Bronchial epithelial cell (primary cell): ENCODE data around the gene EXOC6B. TPM values are rescaled to one million over a fixed set of nuclear protein-coding genes. Genes with fewer than 3 reads are reported as not detected.

Source experiments
- DNase-seq: peaks from one replicate; pipeline ENCODE4 v3.0.0-alpha.2; 2010; ENCODE audit warnings: low read depth
- FAIRE-seq: peaks from 2 replicates; lab custom pipeline; 2011; peaks lifted over from hg19 to GRCh38; lab: Jason Lieb, UNC
- H3K27me3 ChIP-seq: 2 replicates; pipeline ENCODE4 v1.5.1; 2011; ENCODE audit warnings: low read length; ENCODE audit not compliant: control insufficient read depth, insufficient read depth
- H3K36me3 ChIP-seq: 2 replicates; pipeline ENCODE4 v1.5.1; 2011; ENCODE audit warnings: low read length; ENCODE audit not compliant: control insufficient read depth, insufficient read depth
- H3K4me3 ChIP-seq: 2 replicates; pipeline ENCODE4 v1.5.1; 2011; ENCODE audit warnings: mild to moderate bottlenecking, low read depth, low read length, control low read depth
- CTCF ChIP-seq: IDR thresholded peaks from 2 replicates; pipeline ENCODE4 v1.5.1; 2011; ENCODE audit warnings: mild to moderate bottlenecking, moderate library complexity, low read length, control low read depth, inconsistent platforms; ENCODE audit not compliant: insufficient read depth, severe bottlenecking
- total RNA-seq: library from RNA; depleted of rRNA; stranded (reverse); fragments of >200 nt; gene quantifications from 2 replicates; pipeline ENCODE4 v1.2.1, GENCODE V29; 2014

EXOC6B gene
- total RNA-seq, 1 donor from 2014 or later: 26.9 TPM

- no peak for TF ChIP-seq CTCF
- Histone ChIP-seq H3K4me3 (no peak overlapping the region), H3K27me3 (no peaks in the 10 kb centered on the region), H3K36me3 (no peaks in the 10 kb centered on the region)
- DNase-seq: no peak
- no peak for FAIRE-seq
These were observed 689.5 kb downstream of the EXOC6B start for GRCh38 chr2:72136331-72136730.

DNA sequence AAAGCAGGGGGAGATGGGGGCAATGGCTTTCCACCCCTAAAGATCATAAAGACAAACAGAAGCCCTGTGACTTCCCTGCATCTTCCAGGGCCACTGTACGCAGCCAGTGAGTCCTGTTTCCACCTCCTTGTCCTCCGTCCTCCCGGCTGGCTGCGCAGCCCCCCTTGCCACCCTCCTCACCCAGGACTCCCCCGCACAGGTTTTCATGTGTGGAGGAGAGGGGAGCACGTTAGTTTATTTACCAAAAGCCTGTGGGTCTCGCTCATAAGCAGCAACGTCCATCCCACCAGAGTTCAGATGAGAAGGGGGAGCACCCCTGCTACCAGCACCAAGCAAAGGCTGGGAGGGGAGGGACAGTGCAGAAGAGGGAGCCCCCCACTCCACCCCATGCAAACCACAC is 689.9 kb downstream of the EXOC6B start:
- DNase-seq: no peak
- no peaks in the 10 kb centered on the region for H3K27me3 ChIP-seq
- TF ChIP-seq CTCF: no peak
- H3K36me3 ChIP-seq: no peaks in the 10 kb centered on the region
- H3K4me3 ChIP-seq: no peak overlapping the region
- no peak for FAIRE-seq

- FAIRE-seq (no peak), DNase-seq (no peak)
- TF ChIP-seq CTCF: no peak
- Histone ChIP-seq H3K36me3 (no peaks in the 10 kb centered on the region), H3K4me3 (no peak overlapping the region), H3K27me3 (no peaks in the 10 kb centered on the region)
These were observed 690.6 kb downstream of the EXOC6B start for GRCh38 chr2:72134997-72135800.

DNA sequence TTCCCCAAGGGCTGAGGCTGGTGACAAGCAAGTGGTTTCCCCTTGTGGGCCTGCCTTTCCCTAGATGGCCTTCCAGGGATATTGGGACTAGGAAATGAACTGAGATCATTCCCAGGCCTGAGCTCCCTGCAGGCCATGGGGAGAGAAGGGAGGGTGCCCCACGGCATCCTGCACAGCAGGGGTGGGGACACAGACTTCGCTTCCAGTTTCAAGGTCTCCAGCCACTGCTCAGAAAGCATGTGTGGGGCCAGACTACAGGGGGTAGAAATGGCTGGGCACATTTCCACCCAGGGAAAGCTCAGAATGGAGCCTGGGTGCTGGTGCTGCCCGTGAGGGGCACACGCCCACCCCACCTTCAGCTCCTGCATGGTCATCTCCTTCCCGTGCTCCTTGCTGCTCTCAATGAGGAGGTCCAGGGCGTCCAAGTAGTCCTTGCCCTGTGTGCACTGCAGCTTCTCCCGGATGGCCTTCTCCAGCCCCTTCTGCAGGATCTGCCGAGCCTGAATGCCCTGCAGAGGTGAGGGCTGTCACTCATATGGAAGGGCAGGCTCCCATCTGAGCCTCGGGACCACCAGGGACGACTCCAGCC is 691.3 kb downstream of the EXOC6B start:
- no peaks in the 10 kb centered on the region for H3K27me3 ChIP-seq
- H3K36me3 ChIP-seq: no peaks in the 10 kb centered on the region
- FAIRE-seq (no peak), DNase-seq (no peak)
- no peak for TF ChIP-seq CTCF
- no peak overlapping the region for H3K4me3 ChIP-seq

DNA sequence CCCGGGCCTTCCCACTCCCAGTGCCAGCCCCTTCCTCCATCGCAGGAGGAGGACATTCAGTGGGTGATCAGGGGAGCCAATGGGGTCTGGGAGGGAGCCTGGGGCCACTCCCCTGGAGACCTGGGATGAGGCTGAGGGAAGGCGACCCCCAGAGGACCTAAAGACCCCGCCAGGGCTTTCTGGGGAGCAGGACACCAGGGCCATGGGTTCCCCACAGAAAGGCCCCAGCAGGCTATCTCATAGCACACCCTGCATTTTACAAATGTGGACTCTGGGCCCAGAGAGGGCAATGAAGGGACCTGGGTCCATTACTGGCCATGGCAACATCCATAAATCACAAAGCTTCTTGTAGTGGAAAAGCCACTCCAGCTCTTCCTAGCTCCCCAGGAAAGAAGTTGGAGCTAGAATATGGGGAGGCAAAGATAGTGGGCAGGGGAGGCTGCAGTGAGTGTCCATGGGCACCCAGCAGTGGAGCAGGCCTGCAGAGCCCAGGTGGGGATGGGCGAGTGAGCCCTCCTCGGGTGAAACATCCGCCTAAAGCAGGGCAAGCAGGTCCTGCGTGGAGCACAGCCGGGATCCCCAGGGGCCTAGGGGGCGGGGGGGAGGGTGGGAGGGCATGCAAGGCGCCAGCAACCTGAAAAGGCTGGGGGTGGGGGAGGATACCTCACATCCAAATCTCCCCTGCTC is 692.0 kb downstream of the EXOC6B start:
- Histone ChIP-seq H3K4me3 (no peak overlapping the region), H3K36me3 (no peaks in the 10 kb centered on the region), H3K27me3 (no peaks in the 10 kb centered on the region)
- FAIRE-seq (no peak), DNase-seq (no peak)
- no peak for TF ChIP-seq CTCF
